ENCODE measurements around the gene FAM136A. TPM values are rescaled to one million over a fixed set of nuclear protein-coding genes. Genes with fewer than 3 reads are reported as not detected.
"Not testable (repeated sequence)": the region's sequence is repeated elsewhere in the genome, so short reads cannot be mapped to it uniquely, and the experiment has no call there.

Gene FAM136A
- polyA plus RNA-seq, 1 of the 3 experiments (the other 2 are of a cell fraction), result 43.3 TPM

GRCh38 chr2:70270323-70270722 is 31.5 kb downstream of the FAM136A start:
- ChIA-PET POLR2A (no interaction called here), CTCF (interaction anchor here (1.7 kb wide), 1 partner anchor 12 kb away, joined by 4 read pairs; the partner anchor contains the start of gene PCYOX1)
- DNase-seq, result no peak
- no peaks in the 10 kb centered on the region for H3K27me3 ChIP-seq (ENCODE audit: insufficient read depth)
- TF ChIP-seq NRF1 (IDR thresholded peaks at IDR 0.05; ENCODE audit: low read depth, low read length) (no peak), TCF12 (IDR thresholded peaks at IDR 0.05) (no peak), JUND (IDR thresholded peaks at IDR 0.05) (no peak), USF1 (IDR thresholded peaks at IDR 0.05; ENCODE audit: borderline replicate concordance, low read depth) (no peak), FOSL2 (IDR thresholded peaks at IDR 0.05; ENCODE audit: borderline replicate concordance, low read depth) (no peak), PBX3 (IDR thresholded peaks at IDR 0.05) (no peak), USF2 (IDR thresholded peaks at IDR 0.05; ENCODE audit: borderline replicate concordance, low read depth, low read length) (no peak), NFIC (IDR thresholded peaks at IDR 0.05; ENCODE audit: borderline replicate concordance) (no peak), TAF1 (IDR thresholded peaks at IDR 0.05; ENCODE audit: borderline replicate concordance, low read depth, low read length) (no peak), FOXJ3 (CRISPR knock-in tag; IDR thresholded peaks at IDR 0.05) (no peak), FOXM1 (IDR thresholded peaks at IDR 0.05; ENCODE audit: low read depth) (no peak), SIN3A (IDR thresholded peaks at IDR 0.05; ENCODE audit: borderline replicate concordance, low read depth, low read length) (no peak)
- H3K9me2 ChIP-seq, result no peaks in the 10 kb centered on the region
- H3K4me2 ChIP-seq, result no peak overlapping the region
- H3F3A ChIP-seq (replicated peaks; ENCODE audit: insufficient read depth), result no peaks in the 10 kb centered on the region
- H3K9ac ChIP-seq, result no peak overlapping the region
- H2AFZ ChIP-seq (ENCODE audit: low read depth), result no peak overlapping the region
- WGBS (ENCODE audit: low lambda C conversion rate), result 67% methylated on average over 3 of the region's 3 CpGs
- no peaks in the 10 kb centered on the region for H3K9me3 ChIP-seq
- H4K20me1 ChIP-seq (ENCODE audit: insufficient read depth), result no peaks in the 10 kb centered on the region
- H3K4me1 ChIP-seq (ENCODE audit: control insufficient read depth in 1 of 2, insufficient read depth in 2 of 2, low read depth in 1 of 2, low read length in 1 of 2), result no peaks in the 10 kb centered on the region
- H3K36me3 ChIP-seq (replicated peaks in 1 of 2; ENCODE audit: control insufficient read depth in 1 of 2, insufficient read depth in 2 of 2, low read length in 1 of 2), result peaks cover 6 to 19% of the 10 kb centered on the region in 2 experiments
- no peak overlapping the region for H3K4me3 ChIP-seq (ENCODE audit: low read depth in 2 of 2, low read length in 1 of 2)
- no peak overlapping the region for H3K27ac ChIP-seq (ENCODE audit: low read depth in 2 of 2, low read length in 1 of 2)
- no peaks in the 10 kb centered on the region for H3K79me2 ChIP-seq (ENCODE audit: insufficient read depth)

GRCh38 chr2:70269422-70270302 is 32.2 kb downstream of the FAM136A start:
- not testable (repeated sequence) for DNase-seq; H3K4me2 ChIP-seq; H3K9me2 ChIP-seq; H2AFZ ChIP-seq (ENCODE audit: low read depth); H3K27ac ChIP-seq (ENCODE audit: low read depth in 2 of 2, low read length in 1 of 2); H3F3A ChIP-seq (replicated peaks; ENCODE audit: insufficient read depth); H3K27me3 ChIP-seq (ENCODE audit: insufficient read depth); H3K4me3 ChIP-seq (ENCODE audit: low read depth in 2 of 2, low read length in 1 of 2); H3K9me3 ChIP-seq; H4K20me1 ChIP-seq (ENCODE audit: insufficient read depth); H3K79me2 ChIP-seq (ENCODE audit: insufficient read depth); H3K4me1 ChIP-seq (ENCODE audit: control insufficient read depth in 1 of 2, insufficient read depth in 2 of 2, low read depth in 1 of 2, low read length in 1 of 2); H3K9ac ChIP-seq
- WGBS (ENCODE audit: low lambda C conversion rate), result 92% methylated on average over 18 of the region's 18 CpGs
- ChIA-PET CTCF (interaction anchor here (1.7 kb wide), 1 partner anchor 11 kb away, joined by 4 read pairs; the partner anchor contains the start of gene PCYOX1), POLR2A (interaction anchor here (0.8 kb wide), 1 partner anchor 24 kb away, joined by 4 read pairs; the partner anchor contains the start of gene SNRPG)
- peaks cover 0 to 14% of the 10 kb centered on the region in 2 experiments for H3K36me3 ChIP-seq (replicated peaks in 1 of 2; ENCODE audit: control insufficient read depth in 1 of 2, insufficient read depth in 2 of 2, low read length in 1 of 2)

GRCh38 chr2:70266925-70267324 is 34.9 kb downstream of the FAM136A start:
- H2AFZ ChIP-seq (ENCODE audit: low read depth); DNase-seq; POLR2A ChIA-PET; H3K4me2 ChIP-seq; H3K27me3 ChIP-seq (ENCODE audit: insufficient read depth); H3K9ac ChIP-seq; H3K27ac ChIP-seq (ENCODE audit: low read depth in 2 of 2, low read length in 1 of 2); H3K4me1 ChIP-seq (ENCODE audit: control insufficient read depth in 1 of 2, insufficient read depth in 2 of 2, low read depth in 1 of 2, low read length in 1 of 2); H3F3A ChIP-seq (replicated peaks; ENCODE audit: insufficient read depth); H3K79me2 ChIP-seq (ENCODE audit: insufficient read depth); H3K9me3 ChIP-seq; H4K20me1 ChIP-seq (ENCODE audit: insufficient read depth); CTCF ChIA-PET; H3K9me2 ChIP-seq; H3K4me3 ChIP-seq (ENCODE audit: low read depth in 2 of 2, low read length in 1 of 2): not testable (repeated sequence)
- peaks cover 0 to 22% of the 10 kb centered on the region in 2 experiments for H3K36me3 ChIP-seq (replicated peaks in 1 of 2; ENCODE audit: control insufficient read depth in 1 of 2, insufficient read depth in 2 of 2, low read length in 1 of 2)
- 92% methylated on average over 11 of the region's 30 CpGs for WGBS (ENCODE audit: low lambda C conversion rate)

Data from SK-N-SH (cell line).